ENCODE measurements around the gene SYNC. TPM values are rescaled to one million over a fixed set of nuclear protein-coding genes. Genes with fewer than 3 reads are reported as not detected.

The SYNC gene
- total and polyA plus RNA-seq, 2 experiments from 2014 or later, result not detected

GRCh38 chr1:32685498-32685897, 17.1 kb downstream of the SYNC start (continued):
- TF ChIP-seq CTCF (conservative IDR thresholded peaks at IDR 0.05; ENCODE audit: low read depth in 2 of 2), result no peak
- TF ChIP-seq, protein P1, sequence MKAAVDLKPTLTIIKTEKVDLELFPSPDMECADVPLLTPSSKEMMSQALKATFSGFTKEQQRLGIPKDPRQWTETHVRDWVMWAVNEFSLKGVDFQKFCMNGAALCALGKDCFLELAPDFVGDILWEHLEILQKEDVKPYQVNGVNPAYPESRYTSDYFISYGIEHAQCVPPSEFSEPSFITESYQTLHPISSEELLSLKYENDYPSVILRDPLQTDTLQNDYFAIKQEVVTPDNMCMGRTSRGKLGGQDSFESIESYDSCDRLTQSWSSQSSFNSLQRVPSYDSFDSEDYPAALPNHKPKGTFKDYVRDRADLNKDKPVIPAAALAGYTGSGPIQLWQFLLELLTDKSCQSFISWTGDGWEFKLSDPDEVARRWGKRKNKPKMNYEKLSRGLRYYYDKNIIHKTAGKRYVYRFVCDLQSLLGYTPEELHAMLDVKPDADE (IDR thresholded peaks at IDR 0.05), result no peak
- no peak for TF ChIP-seq POLR2AphosphoS5 (IDR thresholded peaks at IDR 0.05; ENCODE audit: low read depth)
- TF ChIP-seq NANOG (IDR thresholded peaks at IDR 0.05; ENCODE audit: borderline replicate concordance), result no peak
- no peak for TF ChIP-seq JUNB (IDR thresholded peaks at IDR 0.05; ENCODE audit: unreplicated experiment)
- TF ChIP-seq ZNF114 (CRISPR knock-in tag; IDR thresholded peaks at IDR 0.05), result no peak
- TF ChIP-seq EZH2 (IDR thresholded peaks at IDR 0.05; ENCODE audit: low read depth, unreplicated experiment), result no peak
- TF ChIP-seq ZNF331 (CRISPR knock-in tag; IDR thresholded peaks at IDR 0.05; ENCODE audit: low read depth), result no peak
- no peak for TF ChIP-seq CREB1 (CRISPR knock-in tag; IDR thresholded peaks at IDR 0.05; ENCODE audit: low read depth)

GRCh38 chr1:32684167-32684811, 18.3 kb downstream of the SYNC start:
- Histone ChIP-seq H3F3A (replicated peaks; ENCODE audit: low read depth) (peaks cover 34% of the 10 kb centered on the region; the same call in 1 of the 2 replicates), H3K4me3 (no peak overlapping the region), H3K4me1 (ENCODE audit: insufficient read depth) (no peaks in the 10 kb centered on the region), H3K9me2 (ENCODE audit: insufficient read depth) (no peaks in the 10 kb centered on the region), H3K79me2 (replicated peaks; ENCODE audit: insufficient read depth) (no peaks in the 10 kb centered on the region), H2AFZ (no peak overlapping the region), H4K20me1 (replicated peaks; ENCODE audit: insufficient read depth) (peaks cover 11% of the 10 kb centered on the region), H3K27ac (ENCODE audit: low read depth) (peak overlapping the region; percentile 33; the same call in 1 of the 2 replicates), H3K4me2 (no peak overlapping the region), H3K36me3 (ENCODE audit: insufficient read depth) (peaks cover 66% of the 10 kb centered on the region), H3K27me3 (ENCODE audit: insufficient read depth) (no peaks in the 10 kb centered on the region)
- ATAC-seq, result no peak
- H3K36me3 Mint-ChIP-seq (ENCODE audit: low read depth), result peaks cover 60% of the 10 kb centered on the region; the same call in 2 of the 3 replicates
- no peak for DNase-seq (ENCODE audit: low spot score)
- no peaks in the 10 kb centered on the region for H3K9me3 Mint-ChIP-seq
- H3K4me1 Mint-ChIP-seq, result no peaks in the 10 kb centered on the region
- H3K4me3 Mint-ChIP-seq, result no peak overlapping the region
- peaks cover 4% of the 10 kb centered on the region for H3K27me3 Mint-ChIP-seq (ENCODE audit: insufficient read depth, low read depth, poor library complexity)
- no peak overlapping the region for H3K27ac Mint-ChIP-seq
- TF ChIP-seq ZNF331 (CRISPR knock-in tag; IDR thresholded peaks at IDR 0.05; ENCODE audit: low read depth) (no peak), EZH2 (IDR thresholded peaks at IDR 0.05; ENCODE audit: low read depth, unreplicated experiment) (no peak), REST (IDR thresholded peaks at IDR 0.05; ENCODE audit: unreplicated experiment) (no peak), POLR2AphosphoS5 (IDR thresholded peaks at IDR 0.05; ENCODE audit: low read depth) (no peak), NANOG (IDR thresholded peaks at IDR 0.05; ENCODE audit: borderline replicate concordance) (no peak), CTCF (conservative IDR thresholded peaks at IDR 0.05; ENCODE audit: low read depth in 2 of 2) (no peak)
